T-helper 22 cell (primary cell): Measurements from ENCODE around the gene ZNF319.

Experiments used
- DNase-seq: peaks from one replicate; pipeline ENCODE4 v3.0.0-alpha.2; 2020; ENCODE audit warnings: low read depth

The ZNF319 gene

GRCh38 chr16:58037365-58038057 is 37.0 kb upstream of the ZNF319 start:
- no peak for DNase-seq

GRCh38 chr16:58036943-58037342 is 36.5 kb upstream of the ZNF319 start:
- no peak for DNase-seq

GRCh38 chr16:58035356-58036170 is 35.1 kb upstream of the ZNF319 start:
- DNase-seq = no peak

GRCh38 chr16:58034774-58035173 is 34.3 kb upstream of the ZNF319 start:
- DNase-seq = no peak

- DNase-seq = no peak
Observed at GRCh38 chr16:58034128-58034685, 33.7 kb upstream of the ZNF319 start.

GRCh38 chr16:58032710-58033293 is 32.3 kb upstream of the ZNF319 start:
- no peak for DNase-seq

DNA sequence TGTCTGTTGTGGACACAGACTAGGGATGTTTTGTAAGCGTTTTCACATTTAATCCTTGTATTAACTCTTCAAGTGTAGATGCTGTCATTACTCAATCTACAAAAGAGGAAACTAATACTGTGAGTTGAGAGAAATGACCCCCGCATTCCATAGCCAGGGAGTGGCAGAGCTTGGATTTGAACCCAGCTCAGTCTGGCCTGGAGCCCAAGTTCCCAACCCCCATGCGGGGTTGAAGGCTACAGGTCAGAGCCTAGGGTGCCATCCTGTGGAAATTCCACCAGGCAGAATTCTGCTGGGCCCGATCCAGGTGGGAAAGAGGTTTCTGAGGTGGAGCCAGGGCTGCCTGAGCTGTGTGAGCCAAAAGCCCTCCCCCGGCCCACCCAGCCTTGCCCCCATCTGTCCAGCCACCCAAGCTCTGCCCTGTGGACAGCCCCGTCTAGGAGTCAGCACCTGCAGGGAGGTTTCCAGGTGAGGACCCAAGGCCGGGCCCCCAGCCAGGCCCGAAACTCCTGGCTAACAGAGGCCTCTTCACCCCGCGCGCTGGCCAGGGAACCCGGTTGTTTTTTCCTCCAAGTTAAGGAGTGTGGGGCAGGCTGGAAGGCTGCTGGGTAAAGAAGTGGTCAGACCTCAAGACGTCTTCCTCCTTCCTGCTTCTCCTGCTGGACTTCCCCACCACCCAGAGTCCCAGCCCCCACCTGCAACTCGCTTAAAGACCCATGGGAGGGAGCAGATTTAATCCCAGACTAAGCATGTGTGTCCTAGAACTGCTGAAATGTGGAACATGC is 30.7 kb upstream of the ZNF319 start:
- DNase-seq = no peak

- no peak for DNase-seq
Observed at GRCh38 chr16:58030136-58030840, 29.8 kb upstream of the ZNF319 start.

DNA sequence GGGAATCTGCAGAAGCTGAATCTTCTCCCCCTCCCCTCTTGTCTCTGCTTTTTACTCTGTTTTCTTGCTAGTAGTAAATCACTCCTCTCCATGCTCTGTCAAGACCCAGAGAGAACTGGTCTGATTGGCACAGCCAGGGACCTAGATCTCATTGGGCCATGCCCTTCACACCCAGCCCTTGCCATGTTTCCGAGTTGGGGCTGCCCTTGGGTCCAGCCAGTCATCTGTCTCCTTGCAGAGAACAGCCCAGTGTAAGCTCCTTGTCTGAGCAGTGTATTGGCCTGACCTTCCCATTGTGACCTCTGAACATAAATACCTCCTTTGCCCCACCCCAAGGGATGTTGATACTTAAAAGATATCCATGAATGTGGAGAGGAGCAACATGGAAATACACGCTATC is 28.9 kb upstream of the ZNF319 start:
- DNase-seq = no peak

DNA sequence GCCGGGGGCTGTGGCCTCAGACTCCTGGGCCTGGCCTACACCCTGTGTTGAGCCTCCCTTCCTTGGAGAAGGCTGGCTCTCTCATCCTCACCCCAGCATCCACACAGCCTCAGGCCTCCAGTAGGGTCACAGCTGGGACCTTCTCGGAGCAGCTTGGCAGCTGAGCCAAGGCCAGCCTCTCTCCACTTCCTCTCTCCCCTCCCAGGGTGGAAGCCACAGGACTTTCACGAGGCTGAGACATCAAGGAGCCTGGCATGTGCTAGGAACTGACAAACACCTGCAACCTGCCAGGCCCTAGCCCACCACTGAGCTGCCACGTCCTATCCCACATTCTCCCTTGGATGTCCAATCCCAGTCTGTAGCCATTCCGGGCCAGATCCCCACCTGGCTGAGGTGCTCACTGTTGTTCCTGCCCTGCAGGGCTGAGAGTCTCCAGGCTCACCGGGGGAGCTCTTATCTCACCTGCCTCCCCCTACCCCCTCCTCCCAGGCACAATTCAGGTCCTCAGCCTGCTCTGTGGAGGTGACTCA is 28.1 kb upstream of the ZNF319 start:
- no peak for DNase-seq

- DNase-seq = no peak
Observed at GRCh38 chr16:58027916-58028455, 27.5 kb upstream of the ZNF319 start.

DNA sequence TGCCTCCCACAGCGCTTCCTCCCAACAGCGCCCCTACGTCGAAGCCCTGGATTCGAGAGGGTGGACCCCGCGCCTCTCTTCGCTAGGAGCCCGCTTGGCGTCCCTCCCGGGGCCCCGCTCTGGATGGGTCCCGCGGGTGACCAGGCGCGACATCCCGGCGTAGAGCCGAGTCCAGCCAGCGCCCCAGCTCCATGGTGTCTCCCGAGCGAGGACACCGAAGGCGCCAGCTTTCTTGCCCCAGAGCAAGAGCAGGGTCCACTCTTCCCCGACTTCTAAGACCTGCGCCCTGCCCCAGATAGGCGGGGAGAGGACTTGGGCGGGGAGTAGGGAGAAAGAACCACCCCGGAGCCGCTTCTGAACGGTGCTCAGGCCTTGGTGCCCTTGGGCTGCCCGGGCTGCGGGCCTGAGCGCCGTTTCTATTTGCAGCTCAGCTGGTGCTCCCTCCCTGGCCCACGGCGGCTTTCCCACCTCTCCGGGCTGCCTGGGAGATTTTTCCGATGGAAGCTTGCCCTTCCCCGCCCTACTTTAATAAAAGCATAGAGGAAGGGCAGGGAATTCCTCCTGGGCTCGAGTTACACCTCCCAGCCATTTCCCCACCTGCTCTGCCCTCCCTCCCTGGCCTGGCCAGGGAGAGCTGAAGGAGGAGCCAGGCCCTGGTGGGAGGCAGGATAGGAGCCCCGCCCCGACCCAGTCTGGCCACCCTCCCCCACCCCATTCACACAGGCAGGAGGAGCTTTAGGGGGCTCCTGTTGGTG is 26.9 kb upstream of the ZNF319 start:
- no peak for DNase-seq

DNA sequence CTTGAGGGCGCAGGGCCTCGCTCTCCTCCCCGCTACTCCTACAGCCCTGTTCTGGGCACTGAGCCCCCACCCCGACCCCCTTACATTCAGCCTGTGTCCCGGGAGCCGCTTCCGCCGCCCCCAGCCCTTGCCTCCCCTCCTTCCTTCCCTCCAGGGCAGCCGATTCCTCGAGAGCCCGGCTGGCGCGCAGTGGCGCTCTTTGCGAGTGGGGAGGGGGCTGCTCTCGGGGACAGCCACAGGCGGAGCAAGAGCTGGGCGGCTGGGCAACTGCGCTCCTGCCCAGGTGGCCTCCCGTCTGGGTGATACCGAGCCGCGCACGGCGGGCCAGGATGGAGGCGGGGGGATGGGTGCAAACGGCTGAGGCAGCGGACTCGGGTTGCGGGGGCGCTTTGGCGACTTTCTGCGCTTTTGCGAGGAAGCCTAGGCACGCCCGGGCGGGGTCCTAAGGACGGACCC is 26.3 kb upstream of the ZNF319 start:
- DNase-seq = no peak

- DNase-seq = no peak
Observed at GRCh38 chr16:58026139-58026704, 25.8 kb upstream of the ZNF319 start.

GRCh38 chr16:58025351-58026138 is 25.1 kb upstream of the ZNF319 start, which contains the start of gene MMP15:
TSS of gene MMP15 (plus strand) at chr16:58025754. CDS start at chr16:58026351, 597 bp downstream.
- peak; percentile 51 for DNase-seq

DNA sequence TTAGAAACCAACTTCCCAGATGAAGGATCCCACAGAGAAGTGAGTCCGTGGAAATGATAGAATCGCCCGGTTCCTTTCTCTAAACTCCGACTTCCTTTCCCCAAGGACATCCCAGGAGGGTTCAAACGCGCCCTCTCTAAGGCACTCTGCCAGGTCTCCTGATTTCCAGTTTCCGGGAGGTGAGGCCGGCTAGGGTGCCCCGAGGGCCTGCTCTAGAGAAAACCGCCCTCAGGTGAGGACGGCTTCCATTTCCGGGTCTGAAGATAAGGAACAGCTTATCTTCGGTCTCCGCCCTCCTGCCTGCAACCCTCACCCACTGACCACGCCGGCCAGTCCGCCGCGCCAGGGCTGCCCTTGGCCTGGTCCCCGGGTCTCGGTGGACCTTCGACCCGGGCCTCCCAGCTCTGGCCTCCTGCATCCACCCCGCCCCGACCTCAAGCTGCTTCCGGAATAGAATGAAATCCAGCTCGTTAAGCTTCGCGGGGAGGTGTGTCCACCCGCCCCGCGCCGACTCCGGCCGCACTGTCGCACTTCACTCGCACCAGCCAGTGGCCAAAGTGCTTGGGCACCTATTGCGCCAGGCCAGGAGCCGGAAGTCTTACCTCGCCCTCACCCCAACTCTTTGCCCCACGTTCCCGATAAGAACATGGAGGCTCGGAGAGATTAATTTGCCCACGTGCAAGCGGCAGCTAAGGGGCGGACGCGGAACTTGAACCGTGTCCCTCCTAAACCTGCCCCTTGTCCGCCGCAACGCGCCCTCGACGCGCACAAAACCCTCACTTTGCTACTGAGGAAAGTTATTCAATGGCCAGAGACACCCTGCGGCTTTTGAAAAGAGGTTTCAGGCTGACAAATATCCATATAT is 24.2 kb upstream of the ZNF319 start:
- DNase-seq = no peak

- no peak for DNase-seq
Observed at GRCh38 chr16:58022601-58023371, 22.3 kb upstream of the ZNF319 start.
